Stimulated activated CD4-positive, alpha-beta T cell treated with anti-CD3 and anti-CD28 coated beads, Interleukin-12 subunit alpha, Interleukin-12 subunit beta, amount 100 ng/mL, for 48 hours (primary cell): ENCODE data around the gene GTF2IRD1.
"Not testable (repeated sequence)": the region's sequence is repeated elsewhere in the genome, so short reads cannot be mapped to it uniquely, and the experiment has no call there.

Experiments used
- DNase-seq, 3 donors: peaks; one replicate each; pipeline ENCODE4 v3.0.0-alpha.2; 2020; ENCODE audit warnings: low read depth in 2 of 3, low spot score in 1 of 3

Gene GTF2IRD1

DNA sequence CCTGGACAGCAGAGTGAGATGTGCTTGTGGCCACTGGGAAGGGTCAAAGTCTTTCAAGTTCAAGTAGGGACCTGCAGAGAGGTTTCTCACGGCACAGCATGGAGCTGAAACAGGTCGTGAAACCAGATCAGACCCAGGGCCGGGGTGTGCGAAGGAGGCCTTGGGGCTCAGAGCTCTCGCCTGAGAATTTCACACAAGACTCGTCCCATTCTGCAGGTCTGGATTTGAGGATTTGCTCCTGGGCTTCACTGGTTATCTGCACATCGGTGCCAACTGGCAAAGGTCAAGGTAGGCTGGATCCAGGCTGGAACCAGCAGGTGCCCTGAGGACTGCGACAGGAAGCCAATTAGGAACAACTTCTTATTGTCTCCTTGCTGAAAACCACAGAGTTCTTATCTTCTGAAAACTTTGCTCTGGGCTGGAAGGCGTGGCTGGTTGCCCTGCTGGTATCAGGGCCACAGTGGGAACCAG is 179.8 kb downstream of the GTF2IRD1 start:
- no peak for DNase-seq

DNA sequence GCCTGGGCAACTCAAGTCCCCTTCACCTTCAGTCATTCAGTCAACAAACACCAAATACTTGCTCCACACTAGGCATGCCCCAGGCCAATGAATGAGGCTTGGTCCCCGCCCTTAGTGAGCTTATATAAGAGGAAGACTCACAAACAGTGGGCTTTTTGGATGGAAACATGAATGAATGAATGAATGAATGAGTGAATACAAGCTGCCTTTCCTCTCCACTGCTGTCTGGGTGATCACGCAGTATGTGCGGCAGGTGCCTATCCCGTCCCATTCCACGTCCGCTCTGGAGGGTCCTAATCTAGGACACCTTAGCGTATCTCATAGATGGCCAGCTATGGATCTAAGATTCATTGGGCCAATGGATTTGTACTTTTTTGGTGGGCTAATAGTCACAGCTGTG is 184.0 kb downstream of the GTF2IRD1 start:
- no peak for DNase-seq

DNA sequence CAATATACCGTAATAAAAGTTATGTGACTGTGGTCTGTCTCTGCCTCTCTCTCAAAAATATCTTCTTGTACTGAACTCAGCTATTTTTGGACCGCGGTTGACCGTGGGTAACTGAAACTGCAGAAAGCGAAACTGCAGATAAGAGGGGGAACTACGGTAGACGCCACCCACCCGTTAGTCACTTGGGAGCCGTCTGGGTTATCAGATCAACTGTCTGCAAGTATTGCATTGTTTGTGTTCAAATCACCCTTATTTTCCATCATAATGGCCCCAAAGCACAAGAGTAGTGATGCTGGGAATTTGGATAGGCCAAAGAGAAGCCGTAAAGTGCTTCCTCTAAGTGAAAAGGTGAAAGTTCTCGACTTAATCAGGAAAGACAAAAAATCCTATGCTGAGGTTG is 196.3 kb downstream of the GTF2IRD1 start:
- peak; percentile 76 to 79 (median 79) for DNase-seq

DNA sequence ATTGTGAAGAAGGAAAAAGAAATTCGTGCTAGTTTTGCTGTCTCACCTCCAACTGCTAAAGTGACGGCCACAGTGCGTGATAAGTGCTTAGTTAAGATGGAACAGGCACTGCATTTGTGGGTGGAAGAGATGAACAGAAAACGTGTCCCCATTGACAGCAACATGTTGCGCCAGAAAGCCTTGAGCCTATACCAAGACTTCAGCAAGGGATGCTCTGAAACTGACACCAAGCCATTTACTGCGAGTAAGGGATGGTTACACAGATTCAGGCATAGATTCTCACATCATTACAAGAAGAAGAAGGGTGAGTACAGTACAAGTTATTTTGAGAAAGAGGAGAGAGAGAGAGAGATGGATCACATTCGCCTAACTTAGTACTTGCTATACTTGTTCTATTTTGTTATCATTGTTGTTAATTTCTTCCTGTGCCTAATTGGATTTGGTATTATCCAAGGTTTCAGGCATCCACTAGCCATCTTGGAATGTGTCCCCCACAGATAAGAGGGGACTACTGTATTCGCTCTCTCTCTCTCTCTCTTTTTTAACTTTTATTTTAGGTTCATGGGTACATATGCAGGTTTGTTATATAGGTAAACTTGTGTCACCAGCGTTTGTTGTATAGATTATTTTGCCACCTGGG is 196.9 kb downstream of the GTF2IRD1 start:
- peak in 1 of 3 donors; percentile 34 for DNase-seq

DNA sequence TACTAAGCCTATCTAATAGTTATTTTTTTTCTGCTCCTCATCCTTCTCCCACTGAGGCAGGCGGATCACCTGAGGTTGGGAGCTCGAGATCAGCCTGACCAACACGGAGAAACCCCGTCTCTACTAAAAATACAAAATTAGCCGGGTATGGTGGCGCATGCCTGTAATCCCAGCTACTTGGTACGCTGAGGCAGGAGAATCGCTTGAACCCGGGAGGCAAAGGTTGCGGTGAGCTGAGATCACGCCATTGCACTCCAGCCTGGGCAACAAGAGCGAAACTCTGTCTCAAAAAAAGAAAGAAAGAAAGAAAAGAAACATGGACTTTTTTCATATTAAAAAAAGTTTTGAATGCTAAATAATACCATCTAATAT is 197.4 kb downstream of the GTF2IRD1 start:
- not testable (repeated sequence) for DNase-seq
